K562 (cell line): ENCODE measurements around the gene NEU1. TPM values are rescaled to one million over a fixed set of nuclear protein-coding genes. Genes with fewer than 3 reads are reported as not detected.
"Not testable (repeated sequence)": the region's sequence is repeated elsewhere in the genome, so short reads cannot be mapped to it uniquely, and the experiment has no call there.

ENCODE experiments used
- ATAC-seq: fragments of 200-7000 bp; cut with Tn5 transposase; 3 replicates; pipeline ENCODE4 v1.9.1; 2020; ENCODE audit warnings: moderate library complexity
- BruUV-seq: library from RNA; stranded (reverse); fragments of 400-500 nt; replicated peaks from 2 replicates; lab custom pipeline; 2021; lab: Mats Ljungman, UMichigan
- CTCF ChIA-PET: fragments of 300-600 bp; formaldehyde crosslinking; extraction: SDS; loops from one replicate; lab custom pipeline; 2021; ENCODE audit warnings: low intra/inter-chr PET ratio; lab: Yijun Ruan, JAX
- POLR2A ChIA-PET: fragments of 300-600, 350-650 bp; sonication (Branson Sonifier 250); formaldehyde crosslinking; extraction: SDS; loops from one replicate; lab custom pipeline; 2021; ENCODE audit warnings: antibody characterized with exemption, inconsistent platforms; lab: Yijun Ruan, JAX
- DNase-seq, 4 experiments: peaks; one replicate each; pipeline versions ENCODE4 v3.0.0 to v3.0.0-alpha.2; 2011 to 2018; ENCODE audit warnings: low spot score in 3 of 4, mixed read lengths in 3 of 4; ENCODE audit errors: extremely low read depth in 1 of 4
- FAIRE-seq: peaks from 2 replicates; lab custom pipeline; 2011; peaks lifted over from hg19 to GRCh38; lab: Jason Lieb, UNC
- H2AFZ ChIP-seq: 2 replicates; pipeline ENCODE4 v1.6.0; 2011; ENCODE audit warnings: low read depth, low read length, control low read depth, inconsistent platforms
- H3K27ac ChIP-seq: fragments of 200-600 bp; 3 replicates; pipeline ENCODE4 v1.8.0; 2011; ENCODE audit warnings: low read depth, mild to moderate bottlenecking, control low read depth, inconsistent platforms, low read length, moderate library complexity, mixed read lengths; ENCODE audit errors: extremely low read depth
- H3K27me3 ChIP-seq, 2 experiments: fragments of 300-600 bp in 1 of 2; 2 replicates in 1 of 2; 3 replicates in 1 of 2; pipeline versions ENCODE4 v1.6.0 to v1.8.0; 2011; ENCODE audit warnings: inconsistent platforms in 2 of 2, low read length in 2 of 2, mild to moderate bottlenecking in 1 of 2, mixed read lengths in 1 of 2, moderate library complexity in 1 of 2; ENCODE audit not compliant: control insufficient read depth in 2 of 2, insufficient read depth in 2 of 2
- H3K36me3 ChIP-seq: fragments of 300-600 bp; 3 replicates; pipeline ENCODE4 v1.8.0; 2011; ENCODE audit warnings: mild to moderate bottlenecking, low read length, inconsistent platforms; ENCODE audit not compliant: control insufficient read depth, insufficient read depth
- H3K4me1 ChIP-seq, 2 experiments: fragments of 200-600 bp in 1 of 2; replicated peaks in 1 of 2; 2 replicates in 1 of 2; 3 replicates in 1 of 2; pipeline versions ENCODE4 v1.5.1 to v1.8.0; 2011; ENCODE audit warnings: inconsistent platforms in 2 of 2, low read length in 2 of 2, mild to moderate bottlenecking in 1 of 2, mixed read lengths in 1 of 2, moderate library complexity in 1 of 2; ENCODE audit not compliant: control insufficient read depth in 2 of 2, insufficient read depth in 2 of 2
- H3K4me2 ChIP-seq: 2 replicates; pipeline ENCODE4 v1.6.1; 2011; ENCODE audit warnings: low read length, control low read depth, inconsistent platforms, mixed read lengths; ENCODE audit not compliant: insufficient read depth
- H3K4me3 ChIP-seq: fragments of 200-600 bp; sonication (generic), shearing (Covaris generic); 2 replicates; pipeline ENCODE4 v1.5.1; 2016; ENCODE audit warnings: control low read depth, inconsistent platforms
- H3K79me2 ChIP-seq: fragments of 200-600 bp; 3 replicates; pipeline ENCODE4 v1.8.0; 2011; ENCODE audit warnings: low read length, inconsistent platforms; ENCODE audit not compliant: control insufficient read depth, insufficient read depth
- H3K9ac ChIP-seq, 2 experiments: 2 replicates each; pipeline versions ENCODE4 v1.6.0 to v1.6.1; 2011; ENCODE audit warnings: low read depth in 2 of 2, low read length in 2 of 2, control low read depth in 1 of 2, inconsistent platforms in 1 of 2, mild to moderate bottlenecking in 1 of 2, mixed read lengths in 1 of 2; ENCODE audit not compliant: insufficient read depth in 1 of 2
- H3K9me1 ChIP-seq: one replicate; pipeline ENCODE4 v1.6.0; 2011; ENCODE audit warnings: inconsistent platforms, mild to moderate bottlenecking, low read length, moderate library complexity; ENCODE audit not compliant: control insufficient read depth, insufficient read depth
- H3K9me3 ChIP-seq: replicated peaks from 2 replicates; pipeline ENCODE4 v1.5.1; 2011; ENCODE audit warnings: low read depth, low read length, inconsistent platforms; ENCODE audit not compliant: control insufficient read depth, insufficient read depth
- H4K20me1 ChIP-seq: replicated peaks from 2 replicates; pipeline ENCODE4 v1.6.1; 2011; ENCODE audit warnings: low read length, inconsistent platforms, mixed read lengths; ENCODE audit not compliant: control insufficient read depth, insufficient read depth
- ADNP ChIP-seq: fragments of 200-800 bp; sonication (Bioruptor generic); IDR thresholded peaks from 2 replicates; pipeline ENCODE4 v1.6.1; 2016; ENCODE audit warnings: missing genetic modification characterization, missing compliant biosample characterization
- EGR1 ChIP-seq: fragments of 450-650 bp; conservative IDR thresholded peaks from 2 replicates; pipeline ENCODE4 v1.6.1; 2017; ENCODE audit warnings: mild to moderate bottlenecking
- NFIC ChIP-seq: fragments of 450-650 bp; IDR thresholded peaks from 2 replicates; pipeline ENCODE4 v1.6.1; 2017; ENCODE audit warnings: mild to moderate bottlenecking, inconsistent platforms
- ZNF134 ChIP-seq: fragments of 250-450 bp; sonication (Bioruptor Pico); conservative IDR thresholded peaks from 2 replicates; pipeline ENCODE4 v1.4.0; 2020
- ZNF384 ChIP-seq: IDR thresholded peaks from 2 replicates; pipeline ENCODE4 v1.6.1; 2012; ENCODE audit warnings: low read depth, low read length, improper control_type of control experiment
- WGBS: fragments of 100-300 bp; shearing (Covaris generic); methylation state at CpG from one replicate; pipeline ENCODE4 v1.1.6; 2016; ENCODE audit warnings: low coverage, mixed read lengths; ENCODE audit not compliant: insufficient coverage; ENCODE audit errors: missing lambda C conversion rate; 5-methylcytosine and 5-hydroxymethylcytosine counted together
- in situ Hi-C: fragments of 300-500 bp; cut with MboI; formaldehyde crosslinking; loops from 4 replicates; pipeline ENCODE4 v1.15.0; 2018; ENCODE audit warnings: inconsistent platforms, mixed read lengths
- intact Hi-C: fragments of 100-400 bp; cut with micrococcal nuclease; formaldehyde crosslinking; loops from 2 replicates; pipeline ENCODE4 v1.14.2; 2022
- polyA plus RNA-seq, 8 experiments: library from polyadenylated mRNA; depleted of rRNA in 4 of 8; stranded (reverse) in 5 of 8; unstranded in 3 of 8; fragments of >200 nt; fragmentation: Nextera tagmentation in 2 of 8; fragmentation: Illumina TruSeq in 1 of 8; extraction: Ambion mirVana in 2 of 8; extraction: Trizol in 1 of 8; gene quantifications; 2 replicates each; pipeline versions ENCODE4 v1.2.1 to v1.2.3, GENCODE V29; 2011 to 2014; ENCODE audit warnings: inconsistent platforms in 1 of 8, missing spikeins in 1 of 8
- total RNA-seq, 7 experiments: library from RNA; depleted of rRNA in 6 of 7; stranded (reverse); fragments of >200 nt in 6 of 7; fragmentation: Illumina TruSeq in 2 of 7; extraction: Trizol in 2 of 7; gene quantifications; 2 replicates each; pipeline versions ENCODE4 v1.2.1 to v1.2.3, GENCODE V29; 2011 to 2021; ENCODE audit warnings: low replicate concordance in 1 of 7
- TF ChIP-seq, protein P1 (sequence below): IDR thresholded peaks from 3 replicates; pipeline ENCODE4 v1.6.1; 2011; ENCODE audit warnings: borderline replicate concordance, mild to moderate bottlenecking, moderate library complexity; ENCODE audit not compliant: insufficient read length; ENCODE audit errors: extremely low read depth

The NEU1 gene
- total and polyA plus RNA-seq, 9 of the 15 experiments (the other 6 are each of a cell fraction or from before 2014, with no cell fraction given): 14.8 to 67.8 (median 51.0) TPM

GRCh38 chr6:31909298-31909697 is 46.7 kb upstream of the NEU1 start:
- FAIRE-seq, H3K27ac ChIP-seq, H3K4me2 ChIP-seq, H3K9me1 ChIP-seq, H3K9ac ChIP-seq, DNase-seq, in situ Hi-C loops, H3K79me2 ChIP-seq, H3K9me3 ChIP-seq, H4K20me1 ChIP-seq, BruUV-seq, H3K27me3 ChIP-seq, ATAC-seq, H2AFZ ChIP-seq, CTCF ChIA-PET, H3K36me3 ChIP-seq, H3K4me3 ChIP-seq: not testable (repeated sequence)
- peaks cover 17 to 23% of the 10 kb centered on the region in 2 experiments for H3K4me1 ChIP-seq
- intact Hi-C loops: loop anchor here (10.0 kb wide), 1 partner anchor 286 kb away; the partner anchor contains the start of genes GPSM3 and PBX2
- WGBS: 75% methylated on average over 6 of the region's 7 CpGs
- TF ChIP-seq EGR1: peak; percentile 57
- peak; percentile 44; the same call in 1 of the 2 replicates for TF ChIP-seq ZNF384
- POLR2A ChIA-PET: interaction anchor here (0.5 to 1.7 kb wide), 5 partner anchors 9 to 60 kb away, joined by 3 to 5 read pairs (median 3); partner anchors contain the start of gene NEU1

GRCh38 chr6:31908791-31909190 is 46.2 kb upstream of the NEU1 start:
- Histone ChIP-seq H3K9ac (no peak overlapping the region), H3K36me3 (no peaks in the 10 kb centered on the region), H4K20me1 (no peaks in the 10 kb centered on the region), H2AFZ (peak overlapping the region; percentile 40; the same call in 1 of the 2 replicates), H3K27me3 (no peaks in the 10 kb centered on the region), H3K9me1 (no peaks in the 10 kb centered on the region), H3K79me2 (no peaks in the 10 kb centered on the region), H3K4me2 (no peak overlapping the region), H3K4me3 (no peak overlapping the region), H3K9me3 (no peaks in the 10 kb centered on the region), H3K27ac (0 out of 3 replicates have a peak overlapping the region, but pooled peaks have one; percentile 0), H3K4me1 (peaks cover 19 to 23% of the 10 kb centered on the region in 2 experiments)
- peak; percentile 14; the same call in 1 of the 3 replicates for ATAC-seq
- no TSS peak for BruUV-seq
- TF ChIP-seq ZNF134: no peak
- TF ChIP-seq, protein P1, sequence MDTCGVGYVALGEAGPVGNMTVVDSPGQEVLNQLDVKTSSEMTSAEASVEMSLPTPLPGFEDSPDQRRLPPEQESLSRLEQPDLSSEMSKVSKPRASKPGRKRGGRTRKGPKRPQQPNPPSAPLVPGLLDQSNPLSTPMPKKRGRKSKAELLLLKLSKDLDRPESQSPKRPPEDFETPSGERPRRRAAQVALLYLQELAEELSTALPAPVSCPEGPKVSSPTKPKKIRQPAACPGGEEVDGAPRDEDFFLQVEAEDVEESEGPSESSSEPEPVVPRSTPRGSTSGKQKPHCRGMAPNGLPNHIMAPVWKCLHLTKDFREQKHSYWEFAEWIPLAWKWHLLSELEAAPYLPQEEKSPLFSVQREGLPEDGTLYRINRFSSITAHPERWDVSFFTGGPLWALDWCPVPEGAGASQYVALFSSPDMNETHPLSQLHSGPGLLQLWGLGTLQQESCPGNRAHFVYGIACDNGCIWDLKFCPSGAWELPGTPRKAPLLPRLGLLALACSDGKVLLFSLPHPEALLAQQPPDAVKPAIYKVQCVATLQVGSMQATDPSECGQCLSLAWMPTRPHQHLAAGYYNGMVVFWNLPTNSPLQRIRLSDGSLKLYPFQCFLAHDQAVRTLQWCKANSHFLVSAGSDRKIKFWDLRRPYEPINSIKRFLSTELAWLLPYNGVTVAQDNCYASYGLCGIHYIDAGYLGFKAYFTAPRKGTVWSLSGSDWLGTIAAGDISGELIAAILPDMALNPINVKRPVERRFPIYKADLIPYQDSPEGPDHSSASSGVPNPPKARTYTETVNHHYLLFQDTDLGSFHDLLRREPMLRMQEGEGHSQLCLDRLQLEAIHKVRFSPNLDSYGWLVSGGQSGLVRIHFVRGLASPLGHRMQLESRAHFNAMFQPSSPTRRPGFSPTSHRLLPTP: no peak
- peak; percentile 53 for TF ChIP-seq NFIC
- peak; percentile 3; the same call in 1 of the 2 replicates for TF ChIP-seq ADNP
- FAIRE-seq: no peak
- POLR2A ChIA-PET: interaction anchor here (1.2 to 1.7 kb wide), 2 partner anchors 10 to 14 kb away, joined by 4 to 5 read pairs; no protein-coding TSS in a partner anchor
- CTCF ChIA-PET: no interaction called here
- peak in 1 of 4 experiments; percentile 26 for DNase-seq
- WGBS: 12% methylated on average over 4 of the region's 4 CpGs
- in situ Hi-C loops (no loop called here), intact Hi-C loops (loop anchor here (10.0 kb wide), 1 partner anchor 286 kb away; the partner anchor contains the start of genes GPSM3 and PBX2)
